Measurements from ENCODE around the gene SERTAD3. TPM values are rescaled to one million over a fixed set of nuclear protein-coding genes. Genes with fewer than 3 reads are reported as not detected.

SERTAD3 gene
- total and polyA plus RNA-seq, 2 of the 4 experiments (the other 2 are of a cell fraction): 20.5 to 23.3 TPM

GRCh38 chr19:40449506-40449905 lies 5.4 kb upstream of the SERTAD3 start:
- Histone ChIP-seq H3K14ac (replicated peaks; ENCODE audit: low read depth, low read length) (no peak overlapping the region), H3K36me3 (ENCODE audit: control insufficient read depth, insufficient read depth, low read length) (peaks cover 6% of the 10 kb centered on the region; the same call in 1 of the 2 replicates), H3K27me3 (ENCODE audit: control insufficient read depth, insufficient read depth, low read length) (no peaks in the 10 kb centered on the region), H3K79me1 (ENCODE audit: low read depth in 1 of 2, low read length in 2 of 2) (0 out of 4 replicates have a peak, but pooled peaks cover 0 to 4% of the 10 kb centered on the region in 2 experiments), H2BK5ac (ENCODE audit: low read depth, low read length, poor library complexity, severe bottlenecking) (no peak overlapping the region), H2BK120ac (ENCODE audit: low read depth, low read length) (no peak overlapping the region), H3K4me3 (ENCODE audit: insufficient read depth, low read depth, low read length) (no peak overlapping the region), H3K9me3 (ENCODE audit: control insufficient read depth, insufficient read depth, low read length) (no peaks in the 10 kb centered on the region), H3K18ac (ENCODE audit: low read depth, low read length) (no peak overlapping the region), H2BK15ac (ENCODE audit: low read depth, low read length) (no peak overlapping the region), H2AFZ (replicated peaks; ENCODE audit: low read length, poor library complexity) (no peak overlapping the region), H4K20me1 (ENCODE audit: insufficient read depth, low read length) (no peaks in the 10 kb centered on the region), H3K9ac (ENCODE audit: low read depth, low read length) (no peak overlapping the region), H3K56ac (ENCODE audit: extremely low read depth, insufficient read depth, low read length) (no peak overlapping the region), H3K4me2 (ENCODE audit: low read depth, low read length) (no peak overlapping the region), H3K4ac (ENCODE audit: low read depth, low read length) (no peak overlapping the region), H4K8ac (ENCODE audit: low read depth in 2 of 2, low read length in 2 of 2) (no peak overlapping the region), H4K91ac (ENCODE audit: insufficient read depth, low read depth, low read length) (no peak overlapping the region), H3K27ac (ENCODE audit: insufficient read depth, low read length) (no peak overlapping the region), H3K23ac (ENCODE audit: low read depth, low read length) (no peak overlapping the region), H3K4me1 (ENCODE audit: control insufficient read depth, insufficient read depth, low read length) (no peaks in the 10 kb centered on the region; the same call in 1 of the 2 replicates), H2BK20ac (ENCODE audit: low read depth, low read length) (no peak overlapping the region), H4K5ac (ENCODE audit: low read depth, low read length) (no peak overlapping the region), H3K9me1 (ENCODE audit: insufficient read depth, low read length) (peaks cover 3% of the 10 kb centered on the region; the same call in 1 of the 2 replicates), H2AK5ac (ENCODE audit: low read depth, low read length) (no peak overlapping the region), H2AK9ac (replicated peaks; ENCODE audit: low read depth, low read length, poor library complexity) (no peak overlapping the region)
- intact Hi-C loops (cut with micrococcal nuclease) (no loop called here), dilution Hi-C loops (cut with HindIII; ENCODE audit: low sequenced_read_pairs, unreplicated experiment) (no loop called here), in situ Hi-C loops (cut with MboI; ENCODE audit: low sequenced_read_pairs) (no loop called here)
- no peak for TF ChIP-seq MAFK (IDR thresholded peaks at IDR 0.05; ENCODE audit: low read depth, low read length)
- no peak for TF ChIP-seq USF2 (IDR thresholded peaks at IDR 0.05; ENCODE audit: low read depth, low read length)
- no peak for TF ChIP-seq CHD1 (IDR thresholded peaks at IDR 0.05; ENCODE audit: low read depth, low read length)
- TF ChIP-seq RAD21 (IDR thresholded peaks at IDR 0.05; ENCODE audit: low read length): no peak
- TF ChIP-seq ELK1 (IDR thresholded peaks at IDR 0.05; ENCODE audit: borderline replicate concordance, low read depth, low read length): no peak
- TF ChIP-seq FOS (IDR thresholded peaks at IDR 0.05; ENCODE audit: low read depth, low read length): no peak
- no peak for TF ChIP-seq MXI1 (IDR thresholded peaks at IDR 0.05; ENCODE audit: borderline replicate concordance, low read depth, low read length)
- no peak for TF ChIP-seq CEBPB (IDR thresholded peaks at IDR 0.05; ENCODE audit: low read depth, low read length)
- no peak for TF ChIP-seq BHLHE40 (IDR thresholded peaks at IDR 0.05; ENCODE audit: low read depth, low read length)
- no peak for TF ChIP-seq RCOR1 (IDR thresholded peaks at IDR 0.05; ENCODE audit: insufficient replicate concordance, low read length)
- no peak for TF ChIP-seq SMC3 (IDR thresholded peaks at IDR 0.05; ENCODE audit: low read depth, low read length)
- TF ChIP-seq MAZ (IDR thresholded peaks at IDR 0.05; ENCODE audit: borderline replicate concordance, low read depth, low read length): no peak
- BruUV-seq (replicated peaks): no TSS peak
- CTCF ChIA-PET: no interaction called here
- ATAC-seq (ENCODE audit: low read depth): no peak
- WGBS, 2 experiments (ENCODE audit: extremely low coverage in 2 of 2, insufficient read length in 1 of 2): no CpG with 5 or more reads among the region's 4 CpGs
- POLR2A ChIA-PET (ENCODE audit: unreplicated experiment): no interaction called here
- no peak for DNase-seq

Measured in IMR-90 (cell line).